GM12878 (cell line): ENCODE measurements around the gene NCF4. TPM values are rescaled to one million over a fixed set of nuclear protein-coding genes. Genes with fewer than 3 reads are reported as not detected.

Source experiments
- ATAC-seq: fragments of 200-7000 bp; cut with Tn5 transposase; 3 replicates; pipeline ENCODE4 v1.9.1; 2020; ENCODE audit warnings: mild to moderate bottlenecking, moderate library complexity
- BruUV-seq: library from RNA; stranded (reverse); fragments of 400-500 nt; replicated peaks from 2 replicates; lab custom pipeline; 2021; lab: Mats Ljungman, UMichigan
- CTCF ChIA-PET: fragments of 300-600 bp; sonication (Branson Sonifier 250); formaldehyde crosslinking; extraction: SDS; loops from one replicate; lab custom pipeline; 2021; ENCODE audit warnings: inconsistent platforms; lab: Yijun Ruan, JAX
- POLR2A ChIA-PET: fragments of 350-600 bp; formaldehyde crosslinking; extraction: SDS; loops from one replicate; lab custom pipeline; 2021; ENCODE audit warnings: inconsistent platforms; lab: Charles Lee
- RAD21 ChIA-PET: fragments of 300-600 bp; sonication (Branson Sonifier 250); formaldehyde crosslinking; loops from one replicate; lab custom pipeline; 2023; ENCODE audit warnings: antibody characterized with exemption; ENCODE audit not compliant: unreplicated experiment; lab: Charles Lee
- SMC1A ChIA-PET: fragments of 300-600 bp; sonication (Branson Sonifier 250); formaldehyde crosslinking; loops from one replicate; lab custom pipeline; 2023; ENCODE audit not compliant: unreplicated experiment, uncharacterized antibody; lab: Charles Lee
- DNase-seq: peaks from one replicate; pipeline ENCODE4 v3.0.0-alpha.2; 2011; ENCODE audit warnings: low read depth, low spot score
- FAIRE-seq: peaks from 3 replicates; lab custom pipeline; 2011; peaks lifted over from hg19 to GRCh38; lab: Jason Lieb, UNC
- H2AFZ ChIP-seq: 2 replicates; pipeline ENCODE4 v1.6.0; 2011; ENCODE audit warnings: low read depth, low read length, control low read depth; ENCODE audit not compliant: control insufficient read depth
- H3K27ac ChIP-seq: 2 replicates; pipeline ENCODE4 v1.5.1; 2011; ENCODE audit warnings: control low read depth; ENCODE audit not compliant: control insufficient read depth, insufficient read depth
- H3K27me3 ChIP-seq, 2 experiments: replicated peaks in 1 of 2; 2 replicates each; pipeline versions ENCODE4 v1.6.0 to v1.6.1; 2011; ENCODE audit warnings: low read length in 1 of 2; ENCODE audit not compliant: control insufficient read depth in 2 of 2, insufficient read depth in 2 of 2
- H3K36me3 ChIP-seq, 2 experiments: 2 replicates each; pipeline ENCODE4 v1.5.1; 2011; ENCODE audit warnings: low read length in 1 of 2; ENCODE audit not compliant: control insufficient read depth in 2 of 2, insufficient read depth in 2 of 2
- H3K4me1 ChIP-seq: 2 replicates; pipeline ENCODE4 v1.6.1; 2011; ENCODE audit warnings: mild to moderate bottlenecking, low read length, moderate library complexity, mixed read lengths; ENCODE audit not compliant: control insufficient read depth, insufficient read depth
- H3K4me2 ChIP-seq: 2 replicates; pipeline ENCODE4 v1.6.0; 2011; ENCODE audit warnings: control low read depth; ENCODE audit not compliant: control insufficient read depth, insufficient read depth
- H3K4me3 ChIP-seq: fragments of 200-600 bp; sonication (generic); 2 replicates; pipeline ENCODE4 v1.5.1; 2016
- H3K79me2 ChIP-seq: 2 replicates; pipeline ENCODE4 v1.6.0; 2011; ENCODE audit warnings: low read length; ENCODE audit not compliant: control insufficient read depth, insufficient read depth
- H3K9ac ChIP-seq: 2 replicates; pipeline ENCODE4 v1.8.0; 2011; ENCODE audit warnings: low read length, control low read depth, mixed read lengths; ENCODE audit not compliant: control insufficient read depth, insufficient read depth
- H3K9me3 ChIP-seq: replicated peaks from 3 replicates; pipeline ENCODE4 v1.5.1; 2011; ENCODE audit warnings: mild to moderate bottlenecking, low read length; ENCODE audit not compliant: control insufficient read depth, insufficient read depth
- H4K20me1 ChIP-seq: 2 replicates; pipeline ENCODE4 v1.6.0; 2011; ENCODE audit not compliant: control insufficient read depth, insufficient read depth
- DPF2 ChIP-seq: fragments of 450-650 bp; IDR thresholded peaks from 2 replicates; pipeline ENCODE4 v1.6.1; 2017; ENCODE audit warnings: mild to moderate bottlenecking
- HDAC2 ChIP-seq: fragments of 200-600 bp; sonication (generic); IDR thresholded peaks from 2 replicates; pipeline ENCODE4 v1.6.1; 2017
- HSF1 ChIP-seq: fragments of 150-350 bp; IDR thresholded peaks from 2 replicates; pipeline ENCODE4 v1.6.1; 2014; ENCODE audit warnings: mild to moderate bottlenecking, low read depth, low read length
- RCOR1 ChIP-seq: conservative IDR thresholded peaks from 2 replicates; pipeline ENCODE4 v1.6.1; 2012; ENCODE audit warnings: low read depth, low read length, improper control_type of control experiment
- ZBTB33 ChIP-seq: fragments of 450-650 bp; IDR thresholded peaks from 2 replicates; pipeline ENCODE4 v1.6.1; 2017; ENCODE audit warnings: mild to moderate bottlenecking
- WGBS: methylation state at CpG from one replicate; pipeline ENCODE4 v1.1.6; 2016; ENCODE audit warnings: low lambda C conversion rate; ENCODE audit not compliant: insufficient replicate concordance, insufficient coverage; ENCODE audit errors: missing lambda C conversion rate; 5-methylcytosine and 5-hydroxymethylcytosine counted together
- in situ Hi-C: fragments of 300-500 bp; cut with MboI; formaldehyde crosslinking; loops from 9 replicates; pipeline ENCODE4 v1.14.3; 2018; ENCODE audit warnings: mixed read lengths
- intact Hi-C: fragments of 100-400 bp; cut with micrococcal nuclease; formaldehyde crosslinking; loops from one replicate; pipeline ENCODE4 v1.14.2; 2022; ENCODE audit not compliant: unreplicated experiment
- polyA plus RNA-seq, 11 experiments: library from polyadenylated mRNA; depleted of rRNA in 4 of 11; unstranded in 6 of 11; stranded (reverse) in 5 of 11; fragments of >200 nt; fragmentation: Nextera tagmentation in 4 of 11; fragmentation: Illumina TruSeq in 1 of 11; extraction: Ambion mirVana in 4 of 11; extraction: Trizol in 1 of 11; gene quantifications; 1 replicate in 1 of 11; 2 replicates in 10 of 11; pipeline versions ENCODE4 v1.2.1 to v1.2.3, GENCODE V29; 2011 to 2016; ENCODE audit warnings: inconsistent platforms in 2 of 11, missing spikeins in 2 of 11, low read depth in 1 of 11
- total RNA-seq, 4 experiments: library from RNA; depleted of rRNA in 3 of 4; stranded (reverse); fragments of >200 nt in 3 of 4; fragmentation: Illumina TruSeq in 1 of 4; extraction: Trizol in 1 of 4; gene quantifications; 2 replicates each; pipeline versions ENCODE4 v1.2.1 to v1.2.3, GENCODE V29; 2013 to 2021
- TF ChIP-seq, protein P1 (sequence below): IDR thresholded peaks from 2 replicates; pipeline ENCODE4 v1.6.1; 2012; ENCODE audit warnings: improper control_type of control experiment, low read depth, low read length; ENCODE audit not compliant: insufficient replicate concordance
- TF ChIP-seq, protein P2 (sequence below), 3 experiments: IDR thresholded peaks in 2 of 3; conservative IDR thresholded peaks in 1 of 3; 2 replicates each; pipeline ENCODE4 v1.5.1; 2011; ENCODE audit warnings: low read depth in 3 of 3, low read length in 3 of 3, mild to moderate bottlenecking in 3 of 3, control low read depth in 2 of 3, moderate library complexity in 2 of 3, inconsistent platforms in 1 of 3, mixed read lengths in 1 of 3; ENCODE audit not compliant: control insufficient read depth in 2 of 3, insufficient read depth in 1 of 3; ENCODE audit errors: extremely low read depth in 1 of 3

NCF4 gene
- total and polyA plus RNA-seq, 10 of the 15 experiments (the other 5 are each of a cell fraction or from before 2014, with no cell fraction given): 22.9 to 136 (median 72.5) TPM

GRCh38 chr22:36860017-36860416 lies 789 bp upstream of the NCF4 start:
- no peak for ATAC-seq
- 62% methylated on average over 6 of the region's 6 CpGs for WGBS
- Histone ChIP-seq H3K27ac (peak overlapping the region; percentile 98), H4K20me1 (no peaks in the 10 kb centered on the region), H3K4me3 (no peak overlapping the region), H3K9me3 (no peaks in the 10 kb centered on the region), H3K4me1 (peaks cover 64% of the 10 kb centered on the region), H3K4me2 (peak overlapping the region; percentile 100), H3K27me3 (no peaks in the 10 kb centered on the region), H2AFZ (peak overlapping the region; percentile 63), H3K9ac (peak overlapping the region; percentile 85), H3K79me2 (peaks cover 11% of the 10 kb centered on the region), H3K36me3 (peaks cover 0 to 2% of the 10 kb centered on the region in 2 experiments; a peak in 2 of 4 replicates)
- ChIA-PET POLR2A (interaction anchor here (0.6 to 6.2 kb wide), 10 partner anchors 19 to 383 kb away, joined by 3 to 51 read pairs (median 10); partner anchors contain the start of genes CSF2RB and IFT27), RAD21 (interaction anchor here (1.0 to 8.5 kb wide), 8 partner anchors 14 to 730 kb away, joined by 3 to 94 read pairs (median 20); partner anchors contain the start of gene CSF2RB), SMC1A (interaction anchor here (0.8 to 8.7 kb wide), 13 partner anchors 14 to 400 kb away, joined by 3 to 72 read pairs (median 8); partner anchors contain the start of gene CSF2RB), CTCF (interaction anchor here (0.7 to 12.7 kb wide), 13 partner anchors 14 to 339 kb away, joined by 3 to 310 read pairs (median 7); partner anchors contain the start of gene CSF2RB)
- TF ChIP-seq, protein P1, sequence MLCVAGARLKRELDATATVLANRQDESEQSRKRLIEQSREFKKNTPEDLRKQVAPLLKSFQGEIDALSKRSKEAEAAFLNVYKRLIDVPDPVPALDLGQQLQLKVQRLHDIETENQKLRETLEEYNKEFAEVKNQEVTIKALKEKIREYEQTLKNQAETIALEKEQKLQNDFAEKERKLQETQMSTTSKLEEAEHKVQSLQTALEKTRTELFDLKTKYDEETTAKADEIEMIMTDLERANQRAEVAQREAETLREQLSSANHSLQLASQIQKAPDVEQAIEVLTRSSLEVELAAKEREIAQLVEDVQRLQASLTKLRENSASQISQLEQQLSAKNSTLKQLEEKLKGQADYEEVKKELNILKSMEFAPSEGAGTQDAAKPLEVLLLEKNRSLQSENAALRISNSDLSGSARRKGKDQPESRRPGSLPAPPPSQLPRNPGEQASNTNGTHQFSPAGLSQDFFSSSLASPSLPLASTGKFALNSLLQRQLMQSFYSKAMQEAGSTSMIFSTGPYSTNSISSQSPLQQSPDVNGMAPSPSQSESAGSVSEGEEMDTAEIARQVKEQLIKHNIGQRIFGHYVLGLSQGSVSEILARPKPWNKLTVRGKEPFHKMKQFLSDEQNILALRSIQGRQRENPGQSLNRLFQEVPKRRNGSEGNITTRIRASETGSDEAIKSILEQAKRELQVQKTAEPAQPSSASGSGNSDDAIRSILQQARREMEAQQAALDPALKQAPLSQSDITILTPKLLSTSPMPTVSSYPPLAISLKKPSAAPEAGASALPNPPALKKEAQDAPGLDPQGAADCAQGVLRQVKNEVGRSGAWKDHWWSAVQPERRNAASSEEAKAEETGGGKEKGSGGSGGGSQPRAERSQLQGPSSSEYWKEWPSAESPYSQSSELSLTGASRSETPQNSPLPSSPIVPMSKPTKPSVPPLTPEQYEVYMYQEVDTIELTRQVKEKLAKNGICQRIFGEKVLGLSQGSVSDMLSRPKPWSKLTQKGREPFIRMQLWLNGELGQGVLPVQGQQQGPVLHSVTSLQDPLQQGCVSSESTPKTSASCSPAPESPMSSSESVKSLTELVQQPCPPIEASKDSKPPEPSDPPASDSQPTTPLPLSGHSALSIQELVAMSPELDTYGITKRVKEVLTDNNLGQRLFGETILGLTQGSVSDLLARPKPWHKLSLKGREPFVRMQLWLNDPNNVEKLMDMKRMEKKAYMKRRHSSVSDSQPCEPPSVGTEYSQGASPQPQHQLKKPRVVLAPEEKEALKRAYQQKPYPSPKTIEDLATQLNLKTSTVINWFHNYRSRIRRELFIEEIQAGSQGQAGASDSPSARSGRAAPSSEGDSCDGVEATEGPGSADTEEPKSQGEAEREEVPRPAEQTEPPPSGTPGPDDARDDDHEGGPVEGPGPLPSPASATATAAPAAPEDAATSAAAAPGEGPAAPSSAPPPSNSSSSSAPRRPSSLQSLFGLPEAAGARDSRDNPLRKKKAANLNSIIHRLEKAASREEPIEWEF: no peak
- TF ChIP-seq DPF2 (no peak), ZBTB33 (no peak), HSF1 (peak; percentile 86; the same call in 1 of the 2 replicates), RCOR1 (0 out of 2 replicates have a peak, but pooled peaks have one; percentile 42), HDAC2 (no peak)
- TF ChIP-seq, protein P2, sequence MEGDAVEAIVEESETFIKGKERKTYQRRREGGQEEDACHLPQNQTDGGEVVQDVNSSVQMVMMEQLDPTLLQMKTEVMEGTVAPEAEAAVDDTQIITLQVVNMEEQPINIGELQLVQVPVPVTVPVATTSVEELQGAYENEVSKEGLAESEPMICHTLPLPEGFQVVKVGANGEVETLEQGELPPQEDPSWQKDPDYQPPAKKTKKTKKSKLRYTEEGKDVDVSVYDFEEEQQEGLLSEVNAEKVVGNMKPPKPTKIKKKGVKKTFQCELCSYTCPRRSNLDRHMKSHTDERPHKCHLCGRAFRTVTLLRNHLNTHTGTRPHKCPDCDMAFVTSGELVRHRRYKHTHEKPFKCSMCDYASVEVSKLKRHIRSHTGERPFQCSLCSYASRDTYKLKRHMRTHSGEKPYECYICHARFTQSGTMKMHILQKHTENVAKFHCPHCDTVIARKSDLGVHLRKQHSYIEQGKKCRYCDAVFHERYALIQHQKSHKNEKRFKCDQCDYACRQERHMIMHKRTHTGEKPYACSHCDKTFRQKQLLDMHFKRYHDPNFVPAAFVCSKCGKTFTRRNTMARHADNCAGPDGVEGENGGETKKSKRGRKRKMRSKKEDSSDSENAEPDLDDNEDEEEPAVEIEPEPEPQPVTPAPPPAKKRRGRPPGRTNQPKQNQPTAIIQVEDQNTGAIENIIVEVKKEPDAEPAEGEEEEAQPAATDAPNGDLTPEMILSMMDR (IDR thresholded peaks at IDR 0.05 in 2 of 3, conservative IDR thresholded peaks at IDR 0.05 in 1 of 3; ENCODE audit: control insufficient read depth in 2 of 3, extremely low read depth in 1 of 3, insufficient read depth in 1 of 3, low read depth in 3 of 3, low read length in 3 of 3): peak in 2 of 3 experiments; percentile 28 to 29; a peak in 3 of 6 replicates
- in situ Hi-C loops (no loop called here), intact Hi-C loops (loop anchor here (5.0 kb wide), 2 partner anchors 302 to 333 kb away; partner anchors contain the start of gene EIF3D)
- FAIRE-seq: no peak
- BruUV-seq: no TSS peak
- DNase-seq: no peak
